Skeletal muscle satellite cell (primary cell): ENCODE data around the gene STON2.

Experiments
- H3K27me3 ChIP-seq: 2 replicates; pipeline ENCODE4 v1.7.0; 2013; ENCODE audit warnings: low read length; ENCODE audit not compliant: control insufficient read depth, insufficient read depth
- H3K36me3 ChIP-seq: 2 replicates; pipeline ENCODE4 v1.7.0; 2013; ENCODE audit warnings: mild to moderate bottlenecking, control low read depth, low read length; ENCODE audit not compliant: insufficient read depth
- H3K4me1 ChIP-seq: 2 replicates; pipeline ENCODE4 v1.7.0; 2013; ENCODE audit warnings: low read length; ENCODE audit not compliant: control insufficient read depth, insufficient read depth
- H3K4me2 ChIP-seq: 2 replicates; pipeline ENCODE4 v1.7.0; 2013; ENCODE audit warnings: mild to moderate bottlenecking, low read length
- H3K4me3 ChIP-seq: 2 replicates; pipeline ENCODE4 v1.7.0; 2013; ENCODE audit warnings: low read length
- H3K9ac ChIP-seq: 2 replicates; pipeline ENCODE4 v1.7.0; 2013; ENCODE audit warnings: mild to moderate bottlenecking, low read depth, low read length, moderate library complexity
- H3K9me3 ChIP-seq: replicated peaks from 2 replicates; pipeline ENCODE4 v1.7.0; 2013; ENCODE audit warnings: mild to moderate bottlenecking, control low read depth, low read length

The STON2 gene

GRCh38 chr14:81329640-81330381 lies 70.3 kb downstream of the STON2 start:
- Histone ChIP-seq H3K4me3 (no peak overlapping the region), H3K9me3 (no peaks in the 10 kb centered on the region), H3K27me3 (peaks cover 5% of the 10 kb centered on the region), H3K36me3 (no peaks in the 10 kb centered on the region), H3K4me2 (no peak overlapping the region), H3K9ac (no peak overlapping the region), H3K4me1 (no peaks in the 10 kb centered on the region)

- Histone ChIP-seq H3K9ac (no peak overlapping the region), H3K36me3 (no peaks in the 10 kb centered on the region), H3K27me3 (peaks cover 14% of the 10 kb centered on the region), H3K9me3 (no peaks in the 10 kb centered on the region), H3K4me3 (no peak overlapping the region), H3K4me1 (no peaks in the 10 kb centered on the region), H3K4me2 (no peak overlapping the region)
Measured at GRCh38 chr14:81326451-81326850, 73.7 kb downstream of the STON2 start.

DNA sequence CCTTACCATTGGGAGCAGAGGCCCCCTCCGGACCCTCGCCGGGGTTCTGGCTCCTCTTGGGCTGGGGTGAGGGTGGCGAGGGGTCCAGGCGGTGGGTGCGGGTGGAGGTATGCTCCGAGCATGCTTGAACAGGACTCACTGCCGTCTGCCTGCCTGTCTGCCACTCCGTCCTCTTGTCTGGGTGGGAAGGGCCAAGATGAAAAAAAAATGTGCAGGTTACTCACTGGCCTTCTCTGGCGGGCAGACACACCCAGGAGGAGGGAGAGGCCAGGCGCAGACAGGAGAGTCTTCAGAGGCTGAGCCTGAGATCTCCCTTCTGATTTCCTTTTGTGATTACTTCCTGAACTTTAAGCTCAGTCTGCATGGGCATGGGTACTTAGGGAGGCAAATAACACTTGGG lies 76.1 kb downstream of the STON2 start:
- no peaks in the 10 kb centered on the region for H3K36me3 ChIP-seq
- H3K4me3 ChIP-seq = no peak overlapping the region
- no peaks in the 10 kb centered on the region for H3K4me1 ChIP-seq
- H3K4me2 ChIP-seq = no peak overlapping the region
- no peaks in the 10 kb centered on the region for H3K9me3 ChIP-seq
- H3K9ac ChIP-seq = no peak overlapping the region
- peaks cover 14% of the 10 kb centered on the region for H3K27me3 ChIP-seq

- Histone ChIP-seq H3K4me3 (no peak overlapping the region), H3K9me3 (no peaks in the 10 kb centered on the region), H3K4me1 (no peaks in the 10 kb centered on the region), H3K36me3 (no peaks in the 10 kb centered on the region), H3K4me2 (no peak overlapping the region), H3K27me3 (peaks cover 14% of the 10 kb centered on the region), H3K9ac (no peak overlapping the region)
Measured at GRCh38 chr14:81323093-81323492, 77.0 kb downstream of the STON2 start.

DNA sequence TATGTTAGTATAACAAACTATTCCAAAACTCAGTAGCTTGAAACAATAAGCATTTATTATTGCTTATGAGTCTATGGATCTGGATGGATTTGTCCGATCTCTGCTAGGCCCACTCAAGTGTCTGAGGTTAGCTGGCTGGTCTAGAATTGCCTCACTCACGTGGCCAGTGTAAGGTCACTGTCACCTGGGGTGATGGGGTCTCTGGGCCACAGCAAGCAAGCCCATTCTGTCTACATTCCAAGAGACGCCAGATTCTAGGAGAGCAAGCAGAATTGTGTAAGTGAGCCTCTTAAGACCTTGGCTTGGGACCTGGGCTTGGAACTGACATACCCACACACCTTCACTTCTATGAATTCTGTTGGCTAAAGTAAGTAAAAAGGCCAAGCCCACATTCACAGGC lies 80.2 kb downstream of the STON2 start:
- H3K9me3 ChIP-seq = no peaks in the 10 kb centered on the region
- H3K4me2 ChIP-seq = no peak overlapping the region
- H3K27me3 ChIP-seq = peaks cover 14% of the 10 kb centered on the region
- H3K4me1 ChIP-seq = no peaks in the 10 kb centered on the region
- no peak overlapping the region for H3K9ac ChIP-seq
- no peaks in the 10 kb centered on the region for H3K36me3 ChIP-seq
- no peak overlapping the region for H3K4me3 ChIP-seq

DNA sequence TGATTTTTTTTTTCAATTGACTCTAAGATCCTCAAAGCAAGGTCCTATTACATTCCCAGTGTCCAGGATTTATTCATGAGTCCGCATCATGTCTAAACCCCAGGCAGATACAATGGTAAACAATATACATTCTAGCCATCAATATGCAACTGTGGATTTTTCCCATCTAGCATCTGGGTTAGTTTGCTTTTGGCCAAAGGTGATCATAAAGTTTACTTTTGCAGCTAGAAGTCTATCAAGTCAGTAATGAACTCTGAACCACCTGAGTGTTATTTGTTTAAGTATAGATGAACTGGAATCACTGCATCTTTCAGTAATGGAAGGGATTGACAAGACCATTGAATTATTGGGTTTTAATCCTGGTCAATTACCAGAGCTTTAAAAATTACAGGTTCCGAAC lies 80.8 kb downstream of the STON2 start:
- Histone ChIP-seq H3K9ac (no peak overlapping the region), H3K9me3 (no peaks in the 10 kb centered on the region), H3K4me1 (no peaks in the 10 kb centered on the region), H3K27me3 (peaks cover 11% of the 10 kb centered on the region), H3K4me2 (no peak overlapping the region), H3K4me3 (no peak overlapping the region), H3K36me3 (no peaks in the 10 kb centered on the region)

DNA sequence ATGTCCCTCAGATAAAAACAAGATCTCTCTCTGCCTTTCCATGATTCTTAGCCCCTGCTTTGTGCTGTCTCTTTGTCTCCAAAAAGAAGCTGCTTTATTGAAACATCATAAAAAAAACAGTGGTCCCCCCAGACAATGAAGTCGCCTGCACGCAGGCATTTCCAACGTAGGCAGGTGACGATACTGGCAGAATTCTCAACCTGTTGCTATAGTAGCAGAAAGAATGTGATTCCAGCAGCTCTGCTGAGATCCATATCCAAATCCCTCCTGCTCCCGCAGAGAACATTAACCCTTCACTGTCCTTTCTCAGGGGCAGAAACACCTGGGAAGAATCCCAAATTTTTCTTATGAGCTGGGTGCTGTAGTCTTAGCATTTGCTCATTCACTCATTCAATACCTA lies 84.8 kb downstream of the STON2 start:
- Histone ChIP-seq H3K4me2 (no peak overlapping the region), H3K4me3 (no peak overlapping the region), H3K9me3 (no peaks in the 10 kb centered on the region), H3K4me1 (no peaks in the 10 kb centered on the region), H3K36me3 (no peaks in the 10 kb centered on the region), H3K9ac (no peak overlapping the region), H3K27me3 (peaks cover 11% of the 10 kb centered on the region)

- Histone ChIP-seq H3K36me3 (no peaks in the 10 kb centered on the region), H3K27me3 (peaks cover 11% of the 10 kb centered on the region), H3K9ac (no peak overlapping the region), H3K4me1 (no peaks in the 10 kb centered on the region), H3K4me2 (no peak overlapping the region), H3K4me3 (no peak overlapping the region), H3K9me3 (no peaks in the 10 kb centered on the region)
Measured at GRCh38 chr14:81314443-81315175, 85.5 kb downstream of the STON2 start.

DNA sequence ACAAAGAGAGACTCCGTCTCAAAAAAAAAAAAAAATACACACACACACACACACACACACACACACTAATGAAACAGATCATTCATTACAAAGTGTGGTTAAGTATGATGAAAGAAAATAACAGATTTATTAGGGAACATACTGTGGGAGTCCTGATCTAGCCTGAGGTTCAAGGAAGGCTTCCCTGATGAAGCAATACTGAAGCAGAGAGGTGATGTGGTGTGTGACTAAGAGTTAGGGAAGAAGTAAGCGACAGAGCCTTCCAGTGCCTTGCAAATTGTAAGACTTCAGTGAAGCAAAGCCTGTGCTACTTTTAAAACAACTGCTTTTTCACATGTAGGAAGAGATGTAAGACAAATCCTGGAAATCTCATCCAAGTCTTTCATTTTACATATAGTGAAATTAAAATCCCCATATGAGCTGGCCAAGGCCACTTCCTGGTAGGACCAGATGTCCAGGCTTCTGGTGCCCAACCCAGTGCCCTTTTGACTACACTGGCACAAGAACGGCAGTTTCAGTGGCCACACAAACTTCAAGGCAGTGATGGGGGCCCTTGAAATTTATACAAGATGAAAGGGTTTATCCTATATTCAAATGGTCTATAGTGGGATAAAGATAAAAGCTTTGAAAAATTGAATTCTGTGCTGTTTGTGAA lies 86.2 kb downstream of the STON2 start:
- Histone ChIP-seq H3K36me3 (no peaks in the 10 kb centered on the region), H3K9me3 (no peaks in the 10 kb centered on the region), H3K9ac (no peak overlapping the region), H3K27me3 (peaks cover 11% of the 10 kb centered on the region), H3K4me1 (no peaks in the 10 kb centered on the region), H3K4me2 (no peak overlapping the region), H3K4me3 (no peak overlapping the region)

DNA sequence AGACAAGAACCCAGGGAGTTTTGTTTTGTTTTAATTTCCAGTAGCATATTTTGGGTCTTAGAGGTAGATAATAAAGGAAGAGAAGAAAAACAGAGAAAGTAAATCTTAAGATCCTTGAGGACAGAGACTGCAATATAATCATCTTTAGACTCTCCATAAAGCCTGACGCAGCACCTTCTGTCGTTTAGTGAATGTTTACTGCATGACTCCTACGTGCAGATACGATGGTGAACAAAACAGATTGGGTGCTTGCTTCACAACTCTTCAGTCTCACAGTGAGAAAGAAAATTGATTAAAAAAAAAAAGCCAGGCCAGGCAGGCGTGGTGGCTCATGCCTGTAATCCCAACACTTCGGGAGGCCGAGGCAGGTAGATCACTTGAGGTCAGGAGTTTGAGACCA lies 86.9 kb downstream of the STON2 start:
- peaks cover 11% of the 10 kb centered on the region for H3K27me3 ChIP-seq
- H3K9me3 ChIP-seq = no peaks in the 10 kb centered on the region
- no peak overlapping the region for H3K4me3 ChIP-seq
- H3K9ac ChIP-seq = no peak overlapping the region
- no peak overlapping the region for H3K4me2 ChIP-seq
- no peaks in the 10 kb centered on the region for H3K4me1 ChIP-seq
- no peaks in the 10 kb centered on the region for H3K36me3 ChIP-seq

- H3K27me3 ChIP-seq = peaks cover 11% of the 10 kb centered on the region
- no peaks in the 10 kb centered on the region for H3K4me1 ChIP-seq
- no peaks in the 10 kb centered on the region for H3K36me3 ChIP-seq
- no peak overlapping the region for H3K9ac ChIP-seq
- H3K4me3 ChIP-seq = no peak overlapping the region
- H3K9me3 ChIP-seq = no peaks in the 10 kb centered on the region
- no peak overlapping the region for H3K4me2 ChIP-seq
Measured at GRCh38 chr14:81312289-81312876, 87.7 kb downstream of the STON2 start.
